Measurements from ENCODE around the gene TTC39C. TPM values are rescaled to one million over a fixed set of nuclear protein-coding genes. Genes with fewer than 3 reads are reported as not detected.

TTC39C gene
- 3.4 and 4.4 TPM in 2 replicates for total RNA-seq

DNA sequence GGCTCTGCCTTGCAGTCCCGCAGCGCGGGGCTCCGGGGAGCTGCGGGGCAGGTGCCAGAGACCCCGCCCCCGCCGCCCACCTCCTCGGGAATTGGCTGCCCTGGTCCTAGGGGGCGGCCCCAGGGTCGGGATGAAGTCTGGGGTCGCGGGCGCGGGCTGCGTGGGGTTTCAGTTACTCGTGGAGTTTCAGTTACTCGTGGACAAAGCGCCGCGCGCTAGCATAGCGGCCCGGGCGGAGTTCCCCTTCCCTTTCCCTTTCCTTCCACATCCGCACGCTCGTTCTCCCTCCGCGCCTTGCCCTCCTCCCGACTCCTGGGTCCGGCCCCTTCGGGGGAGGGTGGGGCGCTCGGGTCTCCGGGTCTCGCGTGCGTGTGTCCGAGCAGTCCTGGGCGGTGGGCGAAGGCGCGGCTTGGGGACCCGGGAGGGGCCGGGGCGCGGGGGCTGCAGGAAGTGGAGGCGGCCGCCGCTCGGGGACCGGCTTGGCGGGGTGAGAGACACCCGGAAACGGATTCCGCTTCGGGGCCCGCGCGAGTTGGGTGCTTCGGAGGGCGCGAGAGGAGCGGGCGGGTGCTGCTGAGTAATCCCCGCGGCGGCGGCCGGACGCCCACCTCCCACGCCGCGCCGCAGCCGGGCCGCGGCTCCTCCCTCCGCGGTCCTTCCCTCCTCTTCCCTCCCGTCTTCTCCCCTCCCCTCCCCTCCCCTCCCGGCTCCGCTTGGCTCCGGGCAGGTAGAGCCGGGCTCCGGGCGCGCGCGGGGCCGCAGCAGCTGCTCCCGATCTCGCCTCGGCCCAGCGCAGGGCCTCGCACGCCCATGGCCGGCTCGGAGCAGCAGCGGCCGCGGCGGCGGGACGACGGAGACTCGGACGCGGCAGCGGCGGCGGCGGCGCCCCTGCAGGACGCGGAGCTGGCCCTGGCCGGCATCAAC lies at the start of gene TTC39C:
Gene TTC39C, plus strand, starts transcription at position 693 of the 924 bp plus-strand sequence. Its CDS starts 118 bp downstream, at position 811.

DNA sequence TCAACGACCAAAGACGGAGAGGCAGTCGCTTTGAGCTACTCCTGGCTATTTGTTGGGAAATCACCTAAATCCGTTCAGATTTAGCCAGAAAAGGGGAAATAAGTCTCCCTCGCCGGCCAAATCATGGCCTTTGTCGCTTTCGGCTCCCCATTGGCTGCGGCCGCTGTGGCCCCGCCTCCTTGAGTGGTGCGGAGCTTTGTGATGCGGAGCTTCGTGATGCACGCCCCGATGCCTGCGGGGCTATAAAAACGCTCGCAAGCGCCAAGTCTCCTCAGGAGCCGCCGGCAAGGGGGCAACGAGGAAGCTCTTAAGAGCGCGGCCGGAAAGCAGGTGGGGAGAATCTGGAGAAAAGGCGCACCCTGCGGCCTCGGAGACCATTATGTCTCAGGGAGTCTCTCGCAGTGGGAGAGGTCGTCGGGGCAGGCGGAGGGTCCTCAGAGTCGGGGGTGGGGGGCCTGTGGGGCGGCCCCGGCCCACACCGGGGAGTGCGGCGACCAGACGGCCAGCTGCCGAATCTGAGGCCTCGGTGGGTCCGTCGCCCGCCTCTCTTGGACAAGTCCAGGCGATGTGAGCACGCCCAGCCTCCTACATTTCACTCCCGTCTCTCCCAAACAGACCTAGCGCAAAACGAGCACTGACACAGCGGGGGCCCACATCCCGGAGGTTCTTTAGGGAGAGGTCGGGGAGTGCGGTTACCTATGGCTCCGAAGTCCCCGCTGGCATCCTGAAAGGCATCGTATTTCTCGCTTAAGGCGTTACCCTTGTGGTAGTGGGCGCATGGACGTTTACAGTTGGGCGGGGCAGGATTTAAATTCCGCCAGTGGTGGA lies 124.4 kb downstream of the TTC39C start, which contains the start of gene CABYR:
Gene CABYR, plus strand, starts transcription at position 274 of the 828 bp plus-strand sequence. CDS start 4,053 bp downstream, outside the sequence.

Other genes with a start within 250 kb of the TTC39C start
- 1.5 and 1.6 TPM in 2 replicates for gene CABYR, start 124.3 kb downstream of the TTC39C start, total RNA-seq